PC-9 (cell line): ENCODE measurements around the gene GLA. TPM values are rescaled to one million over a fixed set of nuclear protein-coding genes. Genes with fewer than 3 reads are reported as not detected.

Experiments used
- BruUV-seq: library from RNA; stranded (reverse); fragments of 400-500 nt; replicated peaks from 2 replicates; lab custom pipeline; 2021; lab: Mats Ljungman, UMichigan
- CTCF ChIA-PET: fragments of 300-600 bp; sonication (Branson Sonifier 250); formaldehyde crosslinking; loops from one replicate; lab custom pipeline; 2022; ENCODE audit warnings: antibody characterized with exemption; lab: Charles Lee
- POLR2A ChIA-PET: fragments of 300-600 bp; sonication (Branson Sonifier 250); formaldehyde crosslinking; loops from one replicate; lab custom pipeline; 2022; ENCODE audit warnings: antibody characterized with exemption; ENCODE audit not compliant: unreplicated experiment; lab: Charles Lee
- DNase-seq, 2 experiments: peaks; one replicate each; pipeline versions ENCODE4 v3.0.0 to v3.0.0-alpha.2; 2015 to 2022; ENCODE audit warnings: mixed read lengths in 1 of 2
- H2AFZ ChIP-seq: fragments of 200-600 bp; sonication (generic); 2 replicates; pipeline ENCODE4 v1.8.1; 2017; ENCODE audit warnings: antibody characterized with exemption
- H3F3A ChIP-seq: fragments of 200-600 bp; sonication (generic); 2 replicates; pipeline ENCODE4 v1.8.1; 2017; ENCODE audit warnings: antibody characterized with exemption, mild to moderate bottlenecking, low read depth; ENCODE audit not compliant: insufficient read depth
- H3K27ac ChIP-seq: fragments of 200-600 bp; sonication (generic); 2 replicates; pipeline ENCODE4 v1.6.1; 2016; ENCODE audit warnings: mixed run types
- H3K27me3 ChIP-seq: fragments of 200-600 bp; sonication (generic); 2 replicates; pipeline ENCODE4 v1.6.1; 2016; ENCODE audit warnings: low read depth, mixed run types; ENCODE audit not compliant: insufficient read depth
- H3K36me3 ChIP-seq: fragments of 200-600 bp; sonication (generic); 2 replicates; pipeline ENCODE4 v1.6.1; 2016; ENCODE audit warnings: low read depth, mixed run types
- H3K4me1 ChIP-seq: fragments of 200-600 bp; sonication (generic); replicated peaks from 2 replicates; pipeline ENCODE4 v1.6.1; 2016; ENCODE audit warnings: mixed run types; ENCODE audit not compliant: insufficient read depth
- H3K4me2 ChIP-seq: fragments of 200-600 bp; sonication (generic); 2 replicates; pipeline ENCODE4 v1.6.1; 2017; ENCODE audit warnings: mixed run types
- H3K4me3 ChIP-seq: fragments of 200-600 bp; sonication (generic); 2 replicates; pipeline ENCODE4 v1.6.1; 2016; ENCODE audit warnings: mixed run types
- H3K79me2 ChIP-seq: fragments of 200-600 bp; sonication (generic); 2 replicates; pipeline ENCODE4 v1.6.1; 2017; ENCODE audit warnings: low read depth, mixed run types
- H3K9me2 ChIP-seq: fragments of 200-600 bp; sonication (generic); 2 replicates; pipeline ENCODE4 v1.8.1; 2017; ENCODE audit warnings: mild to moderate bottlenecking; ENCODE audit not compliant: insufficient read depth
- H3K9me3 ChIP-seq: fragments of 200-600 bp; sonication (generic); 2 replicates; pipeline ENCODE4 v1.8.1; 2016; ENCODE audit warnings: low read depth; ENCODE audit not compliant: insufficient read depth
- H4K20me1 ChIP-seq: fragments of 200-600 bp; sonication (generic); 2 replicates; pipeline ENCODE4 v1.8.1; 2017; ENCODE audit not compliant: insufficient read depth
- CTCF ChIP-seq: fragments of 200-600 bp; sonication (generic); conservative IDR thresholded peaks from 2 replicates; pipeline ENCODE4 v1.6.1; 2017; ENCODE audit warnings: mixed run types, antibody characterized with exemption, mild to moderate bottlenecking, moderate library complexity
- EZH2 ChIP-seq: fragments of 200-600 bp; sonication (generic); IDR thresholded peaks from 2 replicates; pipeline ENCODE4 v1.8.0; 2017; ENCODE audit warnings: antibody characterized with exemption, low read depth
- intact Hi-C: fragments of 100-400 bp; cut with micrococcal nuclease; formaldehyde crosslinking; loops from one replicate; pipeline ENCODE4 v1.10.0; 2022; ENCODE audit not compliant: unreplicated experiment
- total RNA-seq: library from RNA; stranded (reverse); gene quantifications from 2 replicates; pipeline ENCODE4 v1.2.3, GENCODE V29; 2021

The GLA gene
- total RNA-seq, 1 experiment from 2014 or later, result 80.5 TPM

- peaks cover 30% of the 10 kb centered on the region for H3K79me2 ChIP-seq
- H3K4me1 ChIP-seq, result peaks cover 21% of the 10 kb centered on the region
- peak overlapping the region; percentile 91; the same call in 1 of the 2 replicates for H3K4me3 ChIP-seq
- H3K27me3 ChIP-seq, result no peaks in the 10 kb centered on the region
- peaks cover 25% of the 10 kb centered on the region for H3K36me3 ChIP-seq
- no peak overlapping the region for H2AFZ ChIP-seq
- CTCF ChIA-PET, result no interaction called here
- TF ChIP-seq CTCF (no peak), EZH2 (no peak)
- H4K20me1 ChIP-seq, result peaks cover 14% of the 10 kb centered on the region; the same call in 1 of the 2 replicates
- H3K27ac ChIP-seq, result peak overlapping the region; percentile 84; the same call in 1 of the 2 replicates
- no TSS peak for BruUV-seq
- POLR2A ChIA-PET, result no interaction called here
- H3K4me2 ChIP-seq, result peak overlapping the region; percentile 98
- intact Hi-C loops, result loop anchor here (5.0 kb wide), 1 partner anchor 46 kb away; the partner anchor contains the start of gene TIMM8A
- no peaks in the 10 kb centered on the region for H3K9me3 ChIP-seq
- no peak for DNase-seq
- no peaks in the 10 kb centered on the region for H3K9me2 ChIP-seq
- peaks cover 71% of the 10 kb centered on the region for H3F3A ChIP-seq
Measured at GRCh38 chrX:101393530-101394305, 14.0 kb downstream of the GLA start.

GRCh38 chrX:101391831-101392230 is 15.9 kb downstream of the GLA start:
- Histone ChIP-seq H3F3A (peaks cover 53% of the 10 kb centered on the region), H2AFZ (no peak overlapping the region), H3K9me2 (no peaks in the 10 kb centered on the region), H4K20me1 (peaks cover 14% of the 10 kb centered on the region; the same call in 1 of the 2 replicates), H3K4me3 (peak overlapping the region; percentile 91), H3K36me3 (peaks cover 25% of the 10 kb centered on the region), H3K9me3 (no peaks in the 10 kb centered on the region), H3K79me2 (peaks cover 30% of the 10 kb centered on the region), H3K27ac (peak overlapping the region; percentile 84), H3K4me1 (peaks cover 21% of the 10 kb centered on the region), H3K4me2 (peak overlapping the region; percentile 98), H3K27me3 (no peaks in the 10 kb centered on the region)
- DNase-seq, result no peak
- BruUV-seq, result no TSS peak
- TF ChIP-seq EZH2 (no peak), CTCF (no peak)
- intact Hi-C loops, result loop anchor here (2.0 to 5.0 kb wide), 2 partner anchors 45 to 571 kb away; partner anchors contain the start of genes CSTF2 and TIMM8A
- ChIA-PET CTCF (no interaction called here), POLR2A (no interaction called here)

- H3F3A ChIP-seq, result peaks cover 44% of the 10 kb centered on the region
- POLR2A ChIA-PET, result interaction anchor here (0.5 to 0.7 kb wide), 6 partner anchors 11 to 1330 kb away, joined by 3 to 14 read pairs (median 4); partner anchors contain the start of gene ARMCX6
- H3K79me2 ChIP-seq, result peaks cover 30% of the 10 kb centered on the region
- CTCF ChIA-PET, result interaction anchor here (0.5 to 0.8 kb wide), 3 partner anchors 27 to 571 kb away, joined by 3 to 4 read pairs (median 3); partner anchors contain the start of gene CSTF2
- peaks cover 14% of the 10 kb centered on the region; the same call in 1 of the 2 replicates for H4K20me1 ChIP-seq
- peak; percentile 85 to 86 for DNase-seq
- peaks cover 21% of the 10 kb centered on the region for H3K4me1 ChIP-seq
- H3K9me2 ChIP-seq, result no peaks in the 10 kb centered on the region
- peak within 1 kb of the TSS; percentile 98 for H3K4me2 ChIP-seq
- no peaks in the 10 kb centered on the region for H3K9me3 ChIP-seq
- H3K27ac ChIP-seq, result peak within 1 kb of the TSS; percentile 84
- BruUV-seq, result TSS peak; percentile 66
- peaks cover 25% of the 10 kb centered on the region for H3K36me3 ChIP-seq
- no peaks in the 10 kb centered on the region for H3K27me3 ChIP-seq
- no peak for TF ChIP-seq EZH2
- TF ChIP-seq CTCF, result peak; percentile 64
- H3K4me3 ChIP-seq, result peak within 1 kb of the TSS; percentile 91
- intact Hi-C loops, result loop anchor here (2.0 to 5.0 kb wide), 2 partner anchors 44 to 570 kb away; partner anchors contain the start of genes CSTF2 and TIMM8A
- H2AFZ ChIP-seq, result peak within 1 kb of the TSS; percentile 92
Measured at GRCh38 chrX:101390664-101391525, 16.8 kb downstream of the GLA start, which contains the start of gene RPL36A. Gene RPL36A, plus strand, starts transcription at chrX:101391011. Its CDS starts 33 bp downstream, at chrX:101391044.
